Measurements from ENCODE around the gene CDH12.

GRCh38 chr5:21910731-21911130, 942.4 kb downstream of the CDH12 start:
- TF ChIP-seq, protein P1, sequence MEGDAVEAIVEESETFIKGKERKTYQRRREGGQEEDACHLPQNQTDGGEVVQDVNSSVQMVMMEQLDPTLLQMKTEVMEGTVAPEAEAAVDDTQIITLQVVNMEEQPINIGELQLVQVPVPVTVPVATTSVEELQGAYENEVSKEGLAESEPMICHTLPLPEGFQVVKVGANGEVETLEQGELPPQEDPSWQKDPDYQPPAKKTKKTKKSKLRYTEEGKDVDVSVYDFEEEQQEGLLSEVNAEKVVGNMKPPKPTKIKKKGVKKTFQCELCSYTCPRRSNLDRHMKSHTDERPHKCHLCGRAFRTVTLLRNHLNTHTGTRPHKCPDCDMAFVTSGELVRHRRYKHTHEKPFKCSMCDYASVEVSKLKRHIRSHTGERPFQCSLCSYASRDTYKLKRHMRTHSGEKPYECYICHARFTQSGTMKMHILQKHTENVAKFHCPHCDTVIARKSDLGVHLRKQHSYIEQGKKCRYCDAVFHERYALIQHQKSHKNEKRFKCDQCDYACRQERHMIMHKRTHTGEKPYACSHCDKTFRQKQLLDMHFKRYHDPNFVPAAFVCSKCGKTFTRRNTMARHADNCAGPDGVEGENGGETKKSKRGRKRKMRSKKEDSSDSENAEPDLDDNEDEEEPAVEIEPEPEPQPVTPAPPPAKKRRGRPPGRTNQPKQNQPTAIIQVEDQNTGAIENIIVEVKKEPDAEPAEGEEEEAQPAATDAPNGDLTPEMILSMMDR (IDR thresholded peaks at IDR 0.05 in 4 of 5, conservative IDR thresholded peaks at IDR 0.05 in 1 of 5) = no peak
- TF ChIP-seq POLR2A (IDR thresholded peaks at IDR 0.05) = no peak

Measured in gastrocnemius medialis (tissue), 4 donors.